HG02981 (cell line): Measurements from ENCODE around the gene DRAM1.
"Not testable (repeated sequence)": the region's sequence is repeated elsewhere in the genome, so short reads cannot be mapped to it uniquely, and the experiment has no call there.

Experiments used
- ATAC-seq: cut with Tn5 transposase; IDR thresholded peaks from one replicate; pipeline ENCODE4 v1.9.1; 2021; ENCODE audit warnings: mild to moderate bottlenecking, moderate library complexity; ENCODE audit not compliant: unreplicated experiment

The DRAM1 gene

GRCh38 chr12:101901777-101902176, 24.4 kb downstream of the DRAM1 start:
- no peak for ATAC-seq

- ATAC-seq: no peak
Measured at GRCh38 chr12:101902641-101903040, 25.3 kb downstream of the DRAM1 start.

DNA sequence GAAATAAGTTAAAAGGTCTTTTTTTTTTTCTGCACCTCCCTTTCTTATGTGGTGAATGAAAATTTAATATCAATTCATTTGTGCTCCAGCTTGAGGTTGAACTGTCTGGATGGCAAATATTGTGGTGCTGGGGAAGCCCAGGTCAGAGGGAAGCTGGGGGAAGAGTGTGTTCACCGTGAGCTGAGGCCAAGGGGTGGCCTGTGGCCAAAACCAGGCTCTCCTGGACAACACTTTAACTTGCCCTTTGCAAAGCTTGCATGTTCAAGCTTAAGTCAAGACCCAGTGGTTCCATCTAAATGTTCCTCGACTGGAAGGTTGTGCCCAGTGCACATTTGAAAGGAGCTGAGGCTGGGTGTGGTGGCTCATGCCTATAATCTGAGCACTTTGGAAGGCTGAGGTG, 28.8 kb downstream of the DRAM1 start:
- no peak for ATAC-seq

GRCh38 chr12:101908395-101908794, 31.0 kb downstream of the DRAM1 start:
- ATAC-seq: no peak

GRCh38 chr12:101909646-101910045, 32.3 kb downstream of the DRAM1 start:
- no peak for ATAC-seq

DNA sequence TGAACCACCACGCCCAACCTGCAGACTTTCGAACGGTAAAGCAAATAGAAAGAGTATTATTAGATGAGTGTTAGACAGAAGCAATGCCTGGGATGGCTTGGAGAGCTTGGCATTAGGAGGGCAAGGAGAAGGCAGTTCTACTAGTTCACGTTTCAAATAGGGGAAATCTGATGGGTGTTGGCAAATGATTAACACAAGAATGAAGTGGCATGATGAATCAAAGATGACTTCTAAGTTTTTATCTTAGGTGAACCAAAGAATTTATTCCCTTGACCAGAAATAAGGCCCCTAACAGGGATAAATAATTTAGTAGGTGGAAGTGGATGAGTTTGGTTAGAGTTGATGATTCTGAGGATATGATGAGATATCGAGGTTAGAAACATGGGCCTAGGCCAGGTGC, 38.5 kb downstream of the DRAM1 start:
- ATAC-seq: no peak

DNA sequence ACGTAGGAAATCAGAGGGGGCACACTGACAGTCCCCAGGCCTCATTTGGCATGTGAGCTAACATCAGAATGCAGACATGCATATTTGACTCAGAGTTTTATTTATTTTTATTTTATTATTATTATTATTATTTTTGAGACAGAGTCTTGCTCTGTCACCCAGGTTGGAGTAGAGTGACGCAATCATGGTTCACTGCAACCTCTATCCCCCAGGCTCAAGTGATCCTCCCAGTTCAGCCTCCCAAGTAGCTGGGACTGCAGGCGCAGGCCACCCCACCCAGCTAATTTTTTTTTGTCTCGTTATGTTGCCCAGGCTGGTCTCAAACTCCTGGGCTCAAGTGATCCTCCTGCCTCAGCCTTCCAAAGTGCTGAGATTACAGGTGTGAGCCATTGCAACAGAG, 41.4 kb downstream of the DRAM1 start:
- not testable (repeated sequence) for ATAC-seq

DNA sequence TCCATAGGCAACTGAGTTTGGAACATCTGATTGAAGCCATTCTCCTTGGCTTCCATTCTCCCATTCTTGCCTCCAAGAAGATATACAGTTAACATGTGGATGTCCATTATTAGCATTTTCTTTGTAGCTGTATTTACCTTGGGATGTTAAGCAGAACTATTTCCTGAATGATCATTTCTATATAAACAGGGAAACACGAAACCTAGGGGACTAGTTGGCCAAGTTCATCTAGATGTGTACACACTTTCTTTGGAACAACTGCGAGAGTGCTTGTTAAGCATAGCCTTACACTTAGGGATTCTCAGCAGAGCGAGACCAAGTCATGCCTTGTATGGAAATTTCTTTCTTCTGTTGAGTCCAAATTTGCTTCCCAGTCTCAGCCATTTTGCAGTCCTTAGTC, 42.1 kb downstream of the DRAM1 start:
- ATAC-seq: no peak

GRCh38 chr12:101920906-101921305, 43.5 kb downstream of the DRAM1 start:
- ATAC-seq: no peak

- no peak for ATAC-seq
Measured at GRCh38 chr12:101923045-101923718, 45.8 kb downstream of the DRAM1 start.

DNA sequence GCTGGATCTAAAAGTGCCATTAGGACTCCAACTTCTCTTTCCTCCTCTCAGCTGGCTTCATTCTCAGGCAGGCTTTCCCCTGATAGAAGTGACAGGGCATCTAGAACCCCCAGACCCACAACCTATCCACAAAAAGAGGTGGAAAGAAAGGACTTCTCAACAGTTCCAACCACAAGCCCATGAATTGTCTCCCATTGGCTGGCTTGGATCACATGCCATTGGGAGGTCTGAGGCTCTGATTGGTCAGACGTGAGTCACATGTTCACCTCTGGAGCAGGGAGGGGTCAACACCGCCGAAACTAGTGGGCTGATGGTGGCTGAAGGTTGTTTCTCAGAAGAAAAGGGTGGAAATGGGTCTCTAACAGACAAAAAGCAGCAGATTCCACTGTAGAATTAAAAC, 47.2 kb downstream of the DRAM1 start:
- ATAC-seq: no peak

GRCh38 chr12:101925361-101925760, 48.0 kb downstream of the DRAM1 start:
- no peak for ATAC-seq

GRCh38 chr12:101925935-101926334, 48.6 kb downstream of the DRAM1 start:
- ATAC-seq: no peak

- ATAC-seq: no peak
Measured at GRCh38 chr12:101927036-101927435, 49.7 kb downstream of the DRAM1 start.

DNA sequence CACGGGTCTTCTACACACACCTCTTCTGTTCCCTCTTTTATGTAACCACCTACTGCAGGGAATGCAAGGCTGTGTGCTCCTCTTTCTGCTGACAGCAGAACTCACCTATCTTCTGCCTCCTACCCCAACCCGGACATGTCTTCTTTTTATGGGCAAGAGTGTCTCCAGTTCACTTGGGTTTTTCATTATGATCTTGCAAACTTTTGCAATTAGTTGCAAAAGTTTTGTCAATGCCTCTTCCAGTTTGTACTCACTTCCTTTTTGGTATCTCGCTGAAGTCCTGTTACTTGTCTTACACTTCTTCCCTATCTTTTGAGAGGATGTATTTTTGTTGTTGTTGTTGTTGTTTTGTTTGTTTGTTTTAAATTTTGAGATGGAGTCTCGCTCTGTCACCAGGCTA, 50.6 kb downstream of the DRAM1 start:
- no peak for ATAC-seq

GRCh38 chr12:101928556-101928955, 51.2 kb downstream of the DRAM1 start:
- no peak for ATAC-seq

GRCh38 chr12:101929365-101930041, 52.1 kb downstream of the DRAM1 start:
- no peak for ATAC-seq

DNA sequence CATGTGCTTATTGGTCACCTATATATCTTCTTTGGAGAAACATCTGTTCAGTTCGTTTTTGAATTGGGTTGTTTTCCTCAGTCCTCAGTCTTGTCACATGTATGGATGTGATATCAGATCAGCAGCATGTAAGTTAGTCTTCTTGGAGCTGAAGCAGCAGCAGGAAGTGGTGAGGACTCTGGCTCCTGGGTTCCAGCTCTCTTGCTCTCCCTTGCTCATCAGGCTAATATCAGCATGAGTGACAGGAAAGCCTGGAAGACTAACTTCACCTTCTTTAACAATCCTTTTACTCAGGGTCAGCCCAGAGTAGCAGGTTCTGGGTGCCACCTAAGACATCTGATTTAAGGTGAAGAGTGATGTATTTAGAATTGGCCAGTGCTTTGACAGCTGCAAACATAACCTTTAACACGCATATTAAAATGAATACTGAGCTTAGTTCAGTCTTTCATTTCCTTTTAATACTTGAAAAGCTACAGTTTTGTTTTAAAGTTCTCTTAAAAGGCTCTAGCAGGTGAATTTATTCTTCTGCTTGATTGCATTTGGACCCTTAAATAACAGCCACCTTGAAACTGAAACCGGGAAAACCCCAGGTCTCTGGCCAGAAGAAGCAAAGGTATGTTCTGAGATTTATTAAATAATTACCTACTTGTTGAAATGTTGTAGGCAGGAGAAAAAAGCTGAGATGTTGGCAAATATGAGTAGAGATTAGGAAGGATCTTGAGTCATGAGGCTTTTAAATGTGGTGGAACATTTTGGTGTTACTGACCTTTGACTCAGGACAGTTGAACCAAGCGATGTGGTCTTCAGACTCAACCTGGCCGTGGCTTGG, 54.3 kb downstream of the DRAM1 start:
- peak; percentile 40 for ATAC-seq

DNA sequence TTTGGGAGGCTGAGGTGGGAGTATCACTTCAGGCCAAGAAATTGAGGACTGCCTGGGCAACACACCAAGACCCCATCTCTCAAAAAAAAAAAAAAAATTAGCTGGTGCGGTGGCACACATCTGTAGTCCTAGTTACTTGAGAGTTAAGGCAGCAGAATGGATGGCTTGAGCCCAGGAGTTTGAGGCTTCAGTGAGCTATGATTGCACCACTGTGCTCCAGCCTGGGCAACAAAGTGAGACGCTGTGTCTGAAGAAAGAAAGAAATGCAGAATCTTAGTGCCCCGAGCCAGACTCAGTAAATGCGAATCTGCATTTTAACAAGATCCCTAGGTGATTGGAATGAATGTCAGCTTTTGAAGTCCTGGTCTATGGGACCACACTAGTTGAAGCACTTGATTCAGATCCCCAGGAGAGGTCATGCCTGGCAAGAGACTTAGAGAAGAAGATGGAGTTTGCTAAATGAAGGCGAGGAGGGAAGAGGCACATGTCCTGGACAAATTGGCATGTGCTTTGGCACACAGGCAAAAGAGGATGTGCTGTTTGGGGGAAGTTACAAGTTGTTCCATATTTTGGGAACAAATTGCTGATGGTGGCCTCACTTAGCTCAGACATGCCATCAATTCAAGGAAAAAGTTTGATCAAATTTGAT, 56.6 kb downstream of the DRAM1 start:
- no peak for ATAC-seq

GRCh38 chr12:101935890-101936746, 58.7 kb downstream of the DRAM1 start:
- peak; percentile 71 for ATAC-seq
